HG03520 (cell line): Measurements from ENCODE around the gene GATB.
A peak's percentile ranks its signal among the peaks of the same experiment; 100 is the strongest.

Source experiments
- ATAC-seq: cut with Tn5 transposase; IDR thresholded peaks from one replicate; pipeline ENCODE4 v1.9.1; 2021; ENCODE audit warnings: mild to moderate bottlenecking, moderate library complexity; ENCODE audit not compliant: unreplicated experiment

GATB gene, protein sequence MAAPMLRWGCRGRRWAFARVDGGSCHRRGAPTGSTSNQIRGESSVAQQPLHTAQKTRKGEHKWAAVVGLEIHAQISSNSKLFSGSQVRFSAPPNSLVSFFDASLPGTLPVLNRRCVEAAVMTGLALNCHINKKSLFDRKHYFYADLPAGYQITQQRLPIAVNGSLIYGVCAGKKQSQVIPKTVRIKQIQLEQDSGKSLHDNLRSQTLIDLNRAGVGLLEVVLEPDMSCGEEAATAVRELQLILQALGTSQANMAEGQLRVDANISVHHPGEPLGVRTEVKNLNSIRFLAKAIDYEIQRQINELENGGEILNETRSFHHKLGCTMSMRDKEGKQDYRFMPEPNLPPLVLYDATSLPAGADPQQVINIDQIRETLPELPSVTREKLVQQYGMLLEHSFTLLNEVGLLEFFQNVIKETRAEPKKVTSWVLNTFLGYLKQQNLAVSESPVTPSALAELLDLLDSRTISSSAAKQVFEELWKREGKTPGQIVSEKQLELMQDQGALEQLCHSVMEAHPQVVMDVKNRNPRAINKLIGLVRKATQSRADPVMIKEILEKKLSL

DNA sequence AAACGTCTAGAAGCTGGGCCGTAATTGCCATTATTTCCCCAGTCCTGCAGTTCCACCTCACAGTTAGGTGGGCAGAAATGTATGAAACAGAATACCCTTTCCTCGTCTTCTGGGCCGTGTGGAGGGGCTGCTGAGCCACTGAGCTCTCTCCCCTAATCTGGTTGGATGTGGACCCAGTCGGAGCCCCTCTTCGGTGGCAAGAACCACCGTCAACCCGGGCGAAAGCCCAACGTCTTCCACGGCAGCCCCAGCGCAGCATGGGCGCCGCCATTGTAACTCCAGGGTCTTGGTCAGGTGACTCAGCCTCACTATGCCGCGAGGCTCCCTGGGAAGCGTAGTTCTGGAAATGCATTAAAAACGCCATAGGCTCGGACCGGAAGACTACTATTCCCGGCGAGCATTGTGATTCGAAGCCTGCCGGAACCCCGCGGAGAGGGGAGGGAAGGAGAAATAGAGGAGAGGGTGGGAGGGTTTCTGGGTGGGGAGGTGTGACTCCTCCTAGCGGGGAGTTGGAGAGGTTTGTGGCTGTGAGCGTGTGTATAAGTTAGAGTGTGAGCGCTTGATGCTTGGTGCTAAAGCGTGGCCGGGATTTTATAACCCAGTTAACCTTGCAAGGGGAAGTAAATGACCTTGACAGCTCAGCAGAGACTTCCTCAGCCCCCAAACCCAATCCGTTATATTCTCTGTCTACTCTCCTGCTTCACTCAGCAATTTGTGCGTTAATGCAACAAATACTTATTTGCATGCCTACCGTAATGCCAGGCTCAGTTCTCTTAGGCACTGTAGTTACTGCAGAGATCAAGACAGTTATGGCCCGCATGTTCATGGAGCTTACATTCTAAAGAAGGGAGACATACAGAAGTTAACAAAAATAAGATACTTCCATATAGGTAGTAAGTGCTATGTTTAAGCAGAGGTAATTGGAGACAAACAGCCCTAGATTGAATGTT is at the start of gene GATB:
Gene GATB (minus strand): TSS at position 296 of the 950 bp plus-strand sequence. CDS start 25 bp downstream, at position 271.
- ATAC-seq: peak; percentile 99

DNA sequence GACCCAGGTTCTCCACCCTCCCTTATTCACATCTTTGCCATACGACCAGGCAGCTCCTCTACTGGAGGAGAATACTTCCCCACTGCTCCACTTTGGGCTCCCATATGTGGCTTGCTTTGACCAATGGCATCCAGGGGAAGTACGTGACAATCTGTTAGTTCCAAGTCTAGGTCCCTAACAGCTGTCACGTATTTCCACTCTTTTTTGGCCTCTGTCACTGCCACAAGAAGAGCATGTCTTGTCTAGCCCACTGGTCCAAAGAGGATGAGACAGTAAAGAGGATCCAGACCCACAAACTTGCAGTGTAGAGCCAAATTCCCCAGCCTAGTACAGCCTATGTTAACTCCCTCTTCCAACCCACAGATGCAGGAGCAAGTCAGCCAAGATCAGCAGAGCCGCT is 49.7 kb upstream of the GATB start:
- no peak for ATAC-seq

DNA sequence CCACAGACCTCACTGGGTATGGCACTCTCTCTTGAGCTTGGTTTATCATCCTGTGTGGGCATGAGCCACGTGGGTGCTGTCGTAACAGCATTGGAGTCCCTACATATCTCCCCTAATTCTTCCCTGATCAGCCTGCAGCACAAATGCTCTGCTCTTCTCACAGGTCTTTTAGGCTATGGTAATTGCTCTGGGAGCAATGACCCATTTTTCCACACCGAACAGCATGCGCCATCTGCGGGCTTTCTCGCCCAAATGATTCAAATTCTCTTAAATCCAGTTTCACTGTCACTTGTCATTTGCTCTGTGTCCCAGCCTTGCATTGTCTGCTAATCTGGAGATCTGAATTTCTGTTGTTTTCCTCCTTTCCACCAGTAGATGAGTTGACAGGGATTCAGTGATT is 48.9 kb upstream of the GATB start:
- no peak for ATAC-seq

DNA sequence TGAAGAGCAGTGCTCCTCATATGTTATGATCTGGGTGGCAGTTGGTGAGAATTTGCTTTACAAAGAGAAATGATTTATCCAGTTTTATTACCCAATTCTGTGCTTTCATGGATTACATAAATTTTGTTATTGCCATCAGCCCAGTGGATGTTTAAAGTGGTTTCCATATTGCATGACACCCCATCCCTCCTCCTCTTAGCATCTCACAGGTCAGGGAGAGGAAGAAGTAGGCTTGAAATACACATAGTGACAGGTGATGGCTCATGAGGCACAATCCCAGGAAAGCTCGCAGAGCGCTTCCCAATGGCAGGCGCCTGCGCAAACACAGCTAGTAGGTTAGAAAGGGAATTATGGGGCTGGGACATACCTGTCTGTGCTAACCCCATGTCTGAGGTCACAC is 47.7 kb upstream of the GATB start:
- no peak for ATAC-seq

DNA sequence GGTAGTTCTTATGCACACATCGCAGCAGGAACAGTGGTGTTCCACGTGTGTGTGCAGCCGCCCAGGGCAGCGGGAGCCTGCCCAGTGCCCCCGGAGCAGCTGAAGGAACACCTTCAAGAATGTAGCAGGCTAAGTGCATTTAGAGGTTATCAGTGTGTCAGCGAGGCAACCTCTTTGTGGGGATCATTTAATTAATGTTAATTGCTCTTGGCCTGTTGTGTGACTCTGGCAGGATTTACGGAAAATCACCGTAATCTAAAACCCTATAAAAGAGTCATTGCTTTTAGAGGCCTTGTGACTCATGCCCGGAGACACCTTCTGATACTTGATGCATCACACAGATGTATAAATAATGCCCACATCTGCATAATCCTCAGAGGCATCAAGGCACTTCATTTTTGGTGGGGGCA is 47.3 kb upstream of the GATB start:
- ATAC-seq: no peak

DNA sequence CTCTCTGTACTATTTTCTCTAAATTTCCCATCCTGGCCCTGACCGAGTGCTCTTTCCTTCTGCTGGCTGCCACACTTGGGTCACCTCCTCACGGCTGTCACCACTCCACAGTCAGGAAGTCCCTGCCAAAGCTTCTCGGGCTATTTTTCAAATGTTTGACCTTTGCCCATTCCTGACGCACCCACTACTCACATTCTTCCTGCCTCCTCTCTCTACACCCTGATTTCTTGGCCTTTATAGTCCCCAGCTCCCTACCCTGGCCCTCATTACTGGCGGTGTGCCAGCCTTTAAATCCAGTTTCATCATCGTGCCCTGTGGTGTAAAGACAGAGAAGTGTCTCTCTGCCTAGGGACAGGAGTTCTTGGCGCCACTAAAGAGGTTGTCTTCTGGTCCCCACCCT is 46.4 kb upstream of the GATB start:
- no peak for ATAC-seq

DNA sequence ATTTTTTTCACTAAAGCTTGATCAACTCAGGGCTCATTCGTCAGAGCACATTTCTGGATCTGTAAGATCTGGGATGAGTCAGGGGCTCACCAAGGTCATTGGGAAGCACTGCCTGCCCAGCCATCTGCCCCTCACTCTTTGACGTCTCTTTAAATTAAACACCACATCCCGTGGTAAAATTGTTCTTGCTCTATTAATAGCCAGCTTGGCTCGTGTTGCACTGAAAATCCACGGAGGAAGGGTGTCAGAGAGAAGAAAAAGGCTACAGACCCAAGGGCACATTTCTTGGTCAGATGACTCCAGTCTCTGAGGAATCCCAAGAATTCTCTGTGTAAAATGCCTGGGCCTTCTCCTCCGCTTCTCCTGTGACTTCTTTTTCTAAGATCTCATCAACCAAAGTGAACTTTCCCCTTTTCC is 45.7 kb upstream of the GATB start:
- no peak for ATAC-seq

DNA sequence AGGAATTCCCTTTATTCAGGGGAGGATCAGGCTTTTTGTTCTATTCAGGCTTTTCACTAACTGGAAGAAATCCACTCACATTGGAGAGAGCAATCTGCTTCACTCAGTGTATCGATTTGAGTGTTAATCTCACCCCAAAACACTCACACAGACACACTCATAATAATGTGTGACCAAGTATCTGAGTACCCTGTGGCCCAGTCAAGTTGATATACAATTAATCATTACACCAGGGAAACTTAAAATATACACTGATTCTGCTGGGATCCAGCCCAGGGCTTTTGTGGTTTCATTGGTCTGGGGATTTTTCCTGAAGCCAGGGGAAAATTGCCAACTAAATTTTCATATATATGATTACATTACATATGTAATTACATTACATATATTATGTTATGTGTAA is 44.0 kb upstream of the GATB start:
- ATAC-seq: no peak

DNA sequence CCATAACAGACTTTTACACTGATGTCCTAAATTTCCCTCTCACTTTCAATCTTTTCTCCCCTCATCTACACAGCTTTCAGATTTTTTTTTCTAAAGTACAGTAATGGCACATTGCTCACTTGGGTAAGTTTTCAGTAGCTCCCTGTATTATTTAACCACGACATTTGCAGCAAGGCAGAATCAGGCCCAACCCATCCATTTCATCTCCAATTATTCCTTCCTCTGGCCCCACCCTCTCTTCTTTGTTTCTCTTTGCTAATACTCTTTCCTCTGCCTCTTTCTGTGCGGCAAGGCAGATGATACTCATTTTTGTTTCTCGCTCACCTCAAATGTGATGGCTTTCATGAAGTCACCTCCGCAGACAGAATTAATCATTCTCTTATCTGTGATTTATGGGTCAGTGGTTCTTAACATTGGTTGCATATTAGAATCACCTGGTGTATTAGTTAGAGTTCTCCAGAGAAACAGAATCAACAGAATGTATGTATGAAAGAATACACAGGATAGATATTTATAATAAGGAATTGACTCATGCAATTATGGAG is 43.4 kb upstream of the GATB start:
- ATAC-seq: no peak

DNA sequence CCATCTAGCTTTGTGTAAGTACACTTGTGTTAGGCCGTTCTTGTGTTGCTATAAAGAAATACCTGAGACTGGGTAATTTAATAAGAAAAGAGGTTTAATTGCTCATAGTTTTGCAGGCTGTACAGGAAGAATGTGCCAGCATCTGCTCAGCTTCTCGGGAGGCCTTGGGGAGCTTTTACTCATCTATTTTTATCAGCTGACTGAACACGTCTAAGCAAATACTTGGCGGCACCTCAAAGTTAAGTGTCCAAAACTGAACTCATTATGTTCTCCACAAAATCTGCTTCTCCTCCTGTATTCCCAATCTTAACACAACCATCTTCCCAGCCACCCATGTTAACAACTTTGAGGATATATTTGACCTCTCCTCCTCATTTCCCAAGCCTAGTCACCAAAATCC is 42.4 kb upstream of the GATB start:
- no peak for ATAC-seq

DNA sequence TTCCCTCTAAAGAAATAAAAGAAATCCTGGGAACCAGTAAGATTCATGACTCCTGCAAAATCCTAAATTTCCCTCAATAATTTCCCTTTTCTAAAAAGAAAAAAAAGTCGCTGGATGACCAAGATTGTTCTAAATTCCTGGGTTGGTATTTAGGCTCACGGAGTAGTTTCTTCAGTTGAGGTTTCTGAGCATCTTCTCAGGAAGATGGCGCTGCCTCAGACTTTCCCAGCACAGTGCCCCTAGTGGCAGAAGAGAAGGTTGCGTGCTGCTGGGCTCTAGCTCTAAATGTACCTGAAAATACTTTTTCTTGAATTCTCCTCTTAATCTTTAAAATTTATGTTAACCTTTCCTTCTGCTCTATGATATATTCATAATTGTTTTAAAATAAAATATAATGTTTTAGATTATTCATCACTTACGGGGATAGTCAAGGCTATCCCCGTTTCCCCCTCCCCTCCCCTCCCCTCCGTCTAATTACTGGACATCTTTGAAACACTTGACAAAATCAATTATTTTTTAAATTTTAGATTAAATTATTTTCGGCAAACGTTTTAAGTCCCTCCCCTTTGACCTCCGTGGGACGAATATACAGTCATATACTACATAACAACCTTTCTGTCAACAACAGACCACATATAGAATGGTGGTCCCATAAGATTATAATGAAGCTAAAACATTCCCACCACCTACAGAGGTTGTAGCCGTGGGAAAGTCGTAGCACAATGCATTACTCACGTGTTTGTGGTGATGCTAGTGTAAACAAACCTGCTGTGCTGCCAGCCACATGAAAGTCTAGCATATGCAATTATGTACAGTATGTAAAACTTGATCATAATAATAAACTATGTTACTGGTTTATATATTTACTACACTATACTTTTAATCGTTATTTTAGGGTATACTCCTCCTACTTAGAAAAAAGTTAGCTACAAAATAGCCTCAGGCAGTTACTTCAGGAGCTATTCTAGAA is 41.0 kb upstream of the GATB start:
- no peak for ATAC-seq

DNA sequence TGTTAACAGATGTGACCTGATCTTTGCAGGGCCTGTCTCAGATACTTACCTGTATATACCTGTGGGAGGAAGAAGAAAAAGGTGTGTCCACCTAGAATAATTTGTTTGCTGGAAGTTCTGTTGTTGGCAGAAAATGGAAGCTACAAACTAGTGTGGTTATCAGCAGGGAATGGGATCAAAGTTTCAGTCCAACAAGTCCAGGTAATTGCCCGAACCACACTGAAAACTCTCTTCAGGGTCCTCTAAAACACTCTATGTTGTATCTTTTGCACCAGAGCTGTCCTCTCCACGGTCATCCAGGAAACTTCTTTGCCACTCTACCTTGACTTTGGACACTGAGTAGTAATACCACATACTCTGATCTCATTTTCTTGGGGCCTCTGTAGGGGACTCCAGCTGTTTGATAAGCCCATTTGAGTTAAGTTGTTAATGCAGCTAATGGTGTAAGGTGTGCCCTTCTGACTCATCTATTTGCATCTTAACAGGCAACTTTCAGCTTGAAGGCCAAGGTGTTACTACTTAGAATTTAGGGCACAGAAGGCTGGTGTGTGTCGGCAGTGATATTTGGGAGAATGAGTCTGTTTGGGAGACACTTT is 38.7 kb upstream of the GATB start:
- ATAC-seq: no peak

DNA sequence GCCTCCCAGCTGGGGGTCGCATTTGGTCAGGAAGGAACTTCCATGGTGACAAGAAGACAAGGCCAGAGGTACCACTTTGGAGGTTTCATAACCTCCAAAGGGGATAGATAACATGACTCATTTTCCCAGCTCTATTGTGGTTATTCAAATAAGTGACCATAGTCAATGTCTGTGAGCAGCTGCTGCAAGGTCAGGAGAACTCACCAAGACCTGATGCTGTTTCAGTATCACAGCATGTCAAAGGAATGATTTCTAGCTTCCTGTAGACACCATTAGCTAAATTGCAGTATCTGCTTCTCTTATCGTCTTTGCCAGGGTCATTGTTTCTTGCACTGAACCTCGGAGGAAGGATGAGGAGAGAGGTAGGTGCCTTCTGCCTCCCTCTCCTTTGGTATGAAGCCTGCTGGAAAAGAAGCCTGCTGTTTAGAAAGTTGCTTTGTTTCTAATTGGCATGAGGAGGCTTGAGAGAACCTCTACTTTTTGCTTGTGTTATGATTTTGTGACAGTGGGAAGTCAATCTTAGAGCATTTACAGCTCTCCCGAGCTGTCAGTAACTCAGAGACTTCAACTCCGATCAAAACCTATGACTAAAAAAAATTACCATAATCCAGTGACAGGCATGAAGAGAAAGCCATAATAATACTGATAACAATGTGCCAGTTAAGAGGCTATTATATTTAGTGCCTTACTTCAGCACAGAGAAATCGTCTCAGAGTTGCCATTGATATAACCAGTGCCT is 38.0 kb upstream of the GATB start:
- ATAC-seq: peak; percentile 76

DNA sequence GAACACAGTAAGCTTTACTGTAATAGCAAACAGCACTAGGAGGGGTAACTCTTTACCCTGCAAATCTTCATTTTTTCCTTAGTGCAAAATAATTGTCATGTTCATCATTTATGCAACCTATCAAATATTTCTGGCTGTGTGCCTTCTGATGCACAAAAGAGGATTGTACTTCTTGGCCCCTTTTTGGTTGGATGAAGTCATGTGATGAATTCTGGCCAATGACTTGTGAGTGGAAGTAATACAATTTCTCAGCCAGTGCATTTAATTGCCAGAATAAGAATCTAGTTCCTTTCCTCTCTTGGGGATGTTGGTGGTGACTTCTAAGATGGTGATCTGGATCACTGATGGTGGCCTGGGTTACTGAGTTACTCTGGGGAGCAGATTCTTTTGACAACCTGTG is 37.0 kb upstream of the GATB start:
- ATAC-seq: no peak

DNA sequence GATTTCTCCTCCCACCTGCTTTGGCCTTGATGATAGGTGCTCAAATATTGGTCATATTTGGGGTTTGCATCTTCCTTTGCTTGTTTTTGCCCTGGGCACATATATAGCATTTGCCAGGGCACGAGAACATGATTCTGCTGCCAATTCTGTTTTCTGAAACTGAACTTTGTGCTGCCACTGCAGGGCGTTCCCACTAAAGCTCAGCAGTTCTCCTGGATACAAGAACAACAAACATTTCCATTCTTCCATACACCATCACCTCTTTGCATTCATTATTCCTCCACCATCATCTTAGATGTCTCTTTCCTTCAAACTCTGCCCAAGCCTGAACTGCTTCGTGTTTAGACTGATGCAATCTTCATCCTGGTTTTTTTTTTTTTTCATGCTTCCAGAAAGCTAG is 36.3 kb upstream of the GATB start:
- no peak for ATAC-seq

DNA sequence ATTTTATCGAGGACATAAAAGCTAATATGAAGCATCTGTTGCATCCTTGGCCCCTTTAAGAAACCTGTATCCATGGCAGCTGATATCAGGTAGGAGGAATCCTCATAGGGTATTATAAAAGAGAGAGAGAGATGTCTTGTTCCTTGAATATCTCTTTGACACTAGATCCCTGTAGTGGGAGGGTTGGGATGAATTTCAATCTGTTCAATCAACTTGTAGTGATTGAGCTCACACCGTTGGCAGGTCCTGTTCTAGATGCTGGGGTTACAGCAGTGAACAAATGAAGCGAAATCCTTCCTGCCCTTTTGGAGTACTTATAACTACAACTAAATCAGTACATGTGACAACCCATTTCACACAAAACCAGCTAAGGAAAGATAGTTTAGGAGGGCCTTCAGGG is 35.3 kb upstream of the GATB start:
- ATAC-seq: no peak

DNA sequence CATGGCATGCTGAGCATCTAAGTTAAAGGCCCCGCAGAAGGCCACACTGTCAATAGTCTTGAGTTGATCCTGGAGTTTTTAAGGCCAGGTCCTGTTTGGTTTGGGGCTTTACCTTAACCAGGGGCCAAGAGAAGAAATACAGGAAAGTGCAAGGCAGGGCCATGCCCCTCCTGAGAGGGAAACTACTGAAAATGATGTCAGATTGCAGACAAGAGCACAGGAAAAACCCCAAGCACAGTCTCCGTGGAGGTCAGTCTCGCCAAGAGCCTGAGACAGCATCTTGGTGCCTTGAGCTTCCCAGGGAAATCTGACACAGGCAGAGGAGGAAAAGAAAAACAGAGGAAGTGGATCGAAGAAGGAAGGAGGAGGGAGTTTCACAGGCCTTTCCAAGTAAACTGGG is 32.2 kb upstream of the GATB start:
- no peak for ATAC-seq

DNA sequence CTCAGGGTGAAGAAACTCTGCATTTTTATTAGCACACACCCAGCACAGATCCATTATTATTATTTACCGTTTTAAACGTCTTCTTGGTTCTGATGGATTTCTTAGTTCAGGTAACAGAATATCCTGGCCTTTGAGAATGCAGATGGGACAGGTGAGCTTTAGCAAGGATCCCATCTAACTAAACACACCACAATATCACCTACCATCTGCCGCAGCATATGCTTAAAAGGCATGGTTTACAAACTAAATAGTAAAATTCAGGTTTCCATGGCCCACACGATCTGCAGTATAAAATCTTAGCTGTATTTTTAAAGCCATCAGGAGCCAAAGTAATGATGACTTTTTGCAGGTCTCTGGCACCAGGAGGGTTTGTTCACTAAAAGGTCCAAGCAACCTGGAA is 31.7 kb upstream of the GATB start:
- no peak for ATAC-seq

DNA sequence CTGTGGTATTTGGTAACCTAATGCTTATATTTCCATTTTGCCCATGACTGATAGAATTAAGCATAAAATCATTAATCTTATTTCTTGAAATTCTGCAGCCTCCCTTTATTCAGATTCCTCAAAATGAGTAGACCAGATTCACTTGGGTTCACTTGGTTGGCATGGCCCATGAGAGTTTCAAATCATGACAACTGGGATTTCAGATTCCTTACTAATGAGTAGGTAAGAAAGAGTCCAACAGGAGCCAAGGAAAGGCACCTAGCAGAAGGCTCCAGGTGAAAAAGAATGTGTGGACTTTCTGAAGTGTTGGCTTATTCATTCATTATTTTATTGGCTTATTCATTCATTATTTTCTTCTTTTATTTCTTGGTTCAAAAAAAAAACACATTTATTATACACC is 27.2 kb upstream of the GATB start:
- no peak for ATAC-seq
